Measurements from ENCODE around the gene NUP58. TPM values are rescaled to one million over a fixed set of nuclear protein-coding genes. Genes with fewer than 3 reads are reported as not detected.

Gene NUP58
- total and polyA plus RNA-seq, 9 of the 15 experiments (the other 6 are each of a cell fraction or from before 2014, with no cell fraction given): 12.5 to 98.0 (median 42.6) TPM

- TF ChIP-seq ZMIZ1 (IDR thresholded peaks at IDR 0.05; ENCODE audit: low read depth in 2 of 2, low read length in 2 of 2): peak in 1 of 2 experiments; percentile 90; a peak in 2 of 4 replicates
- TF ChIP-seq RNF2 (IDR thresholded peaks at IDR 0.05): peak; percentile 53
- TF ChIP-seq ZNF77 (CRISPR knock-in tag; IDR thresholded peaks at IDR 0.05): no peak
- TF ChIP-seq SMAD4 (CRISPR knock-in tag; conservative IDR thresholded peaks at IDR 0.05): peak; percentile 81
- peak; percentile 89; the same call in 1 of the 2 replicates for TF ChIP-seq NCOA1 (IDR thresholded peaks at IDR 0.05; ENCODE audit: low read depth)
- peak; percentile 91 for TF ChIP-seq HDAC2 (IDR thresholded peaks at IDR 0.05)
- no peak for TF ChIP-seq FOXK1 (CRISPR knock-in tag; IDR thresholded peaks at IDR 0.05; ENCODE audit: borderline replicate concordance)
- TF ChIP-seq NR2C1 (IDR thresholded peaks at IDR 0.05): no peak
- no peak for TF ChIP-seq NR2C1 (tag; IDR thresholded peaks at IDR 0.05)
- TF ChIP-seq ZEB2 (IDR thresholded peaks at IDR 0.05): peak; percentile 86
- peak; percentile 55; the same call in 1 of the 2 replicates for TF ChIP-seq GATAD2B (IDR thresholded peaks at IDR 0.05; ENCODE audit: borderline replicate concordance)
- TF ChIP-seq MYNN (IDR thresholded peaks at IDR 0.05): 0 out of 2 replicates have a peak, but pooled peaks have one; percentile 33
- TF ChIP-seq MYNN (CRISPR knock-in tag; IDR thresholded peaks at IDR 0.05): no peak
- TF ChIP-seq REST (IDR thresholded peaks at IDR 0.05; ENCODE audit: borderline replicate concordance): peak; percentile 12; the same call in 1 of the 2 replicates
- no peak for TF ChIP-seq REST (CRISPR knock-in tag; IDR thresholded peaks at IDR 0.05; ENCODE audit: low read depth)
- no peak for TF ChIP-seq NKRF (IDR thresholded peaks at IDR 0.05; ENCODE audit: borderline replicate concordance)
- TF ChIP-seq CBFA2T3 (IDR thresholded peaks at IDR 0.05): peak; percentile 99
These were observed 50.8 kb downstream of the NUP58 start (continued) for GRCh38 chr13:25352230-25352629.
